NCI-H526 treated with DMSO at 0.1 percent for 48 hours (cell line): ENCODE results near the gene CYP21A2.
"Not testable (repeated sequence)": the region's sequence is repeated elsewhere in the genome, so short reads cannot be mapped to it uniquely, and the experiment has no call there.

Experiments
- DNase-seq: peaks from one replicate; lab custom pipeline; 2025; lab: John Stamatoyannopoulos, UW

The CYP21A2 gene

DNA sequence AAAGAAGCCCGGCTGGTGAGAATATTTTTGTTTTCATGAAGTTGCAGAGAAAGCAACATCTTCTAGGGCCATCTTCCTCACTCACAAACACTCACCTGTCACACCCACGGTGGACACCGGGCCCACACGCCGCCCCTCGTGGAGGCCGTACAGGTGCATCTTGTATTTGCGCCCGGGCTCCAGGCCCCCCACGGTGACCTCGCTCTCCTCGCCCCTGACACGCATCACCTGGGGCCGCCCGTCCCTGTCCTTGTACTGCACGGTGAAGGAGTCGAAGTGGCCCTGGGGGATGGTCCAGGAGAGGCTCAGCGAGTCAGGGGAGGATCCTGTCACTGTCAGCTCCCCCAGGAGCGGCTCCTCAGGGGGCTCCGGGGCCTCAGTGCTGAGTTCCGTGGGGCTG is 17.5 kb downstream of the CYP21A2 start:
- DNase-seq: not testable (repeated sequence)

DNA sequence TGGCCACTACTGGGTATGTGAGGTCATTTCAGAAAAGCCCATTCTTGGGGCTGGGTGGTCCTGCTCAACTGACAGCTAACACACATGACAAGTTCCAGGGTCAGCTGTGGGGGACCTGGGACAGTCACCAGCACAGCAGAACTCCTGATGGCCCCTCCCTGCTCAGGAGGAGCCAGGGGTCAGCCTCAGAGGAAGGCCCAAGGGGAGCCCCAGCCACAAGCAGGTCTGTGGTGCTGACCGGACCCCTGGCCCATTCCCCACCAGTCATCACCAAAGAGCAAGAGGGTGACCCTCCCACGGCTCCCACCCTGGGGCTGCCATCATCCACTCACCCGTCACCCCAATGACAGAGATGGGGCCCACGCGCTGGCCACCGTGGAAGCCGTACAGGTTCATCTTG is 18.0 kb downstream of the CYP21A2 start:
- no peak for DNase-seq

DNA sequence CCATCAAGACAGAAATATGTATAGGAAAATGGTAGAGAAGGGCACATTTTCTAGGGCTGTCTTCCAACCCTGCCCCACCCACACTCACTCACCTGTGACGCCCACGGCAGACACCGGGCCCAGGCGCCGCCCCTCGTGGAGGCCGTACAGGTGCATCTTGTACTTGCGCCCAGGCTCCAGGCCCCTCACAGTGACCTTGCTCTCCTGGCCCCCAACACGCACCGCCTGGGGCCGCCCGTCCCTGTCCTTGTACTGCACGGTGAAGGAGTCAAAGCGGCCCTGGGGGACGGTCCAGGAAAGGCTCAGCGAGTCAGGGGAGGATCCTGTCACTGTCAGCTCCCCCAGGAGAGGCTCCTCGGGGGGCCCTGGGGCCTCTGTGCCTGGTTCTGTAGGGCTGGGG is 19.8 kb downstream of the CYP21A2 start:
- no peak for DNase-seq

DNA sequence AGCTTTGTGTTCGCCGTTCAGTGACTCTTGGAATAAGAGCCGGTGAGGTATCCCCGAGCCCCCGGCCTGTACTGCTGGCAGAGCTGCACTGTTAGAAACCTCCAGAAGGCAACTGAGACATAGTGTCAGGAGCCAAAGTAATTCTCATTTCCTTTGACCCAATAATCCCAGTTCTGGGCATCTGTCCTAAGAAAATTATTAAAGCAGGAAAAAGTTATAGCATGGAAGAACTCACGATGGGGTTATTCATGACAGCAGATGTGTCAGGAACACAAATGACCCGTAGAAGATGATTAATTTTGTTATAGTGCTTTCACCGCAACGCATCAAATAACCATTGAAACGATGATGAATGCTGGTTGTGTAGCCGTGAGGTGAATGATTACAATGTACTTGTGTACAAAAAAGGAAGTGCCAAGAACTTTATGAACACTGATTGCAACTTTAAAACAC is 20.3 kb downstream of the CYP21A2 start:
- no peak for DNase-seq

DNA sequence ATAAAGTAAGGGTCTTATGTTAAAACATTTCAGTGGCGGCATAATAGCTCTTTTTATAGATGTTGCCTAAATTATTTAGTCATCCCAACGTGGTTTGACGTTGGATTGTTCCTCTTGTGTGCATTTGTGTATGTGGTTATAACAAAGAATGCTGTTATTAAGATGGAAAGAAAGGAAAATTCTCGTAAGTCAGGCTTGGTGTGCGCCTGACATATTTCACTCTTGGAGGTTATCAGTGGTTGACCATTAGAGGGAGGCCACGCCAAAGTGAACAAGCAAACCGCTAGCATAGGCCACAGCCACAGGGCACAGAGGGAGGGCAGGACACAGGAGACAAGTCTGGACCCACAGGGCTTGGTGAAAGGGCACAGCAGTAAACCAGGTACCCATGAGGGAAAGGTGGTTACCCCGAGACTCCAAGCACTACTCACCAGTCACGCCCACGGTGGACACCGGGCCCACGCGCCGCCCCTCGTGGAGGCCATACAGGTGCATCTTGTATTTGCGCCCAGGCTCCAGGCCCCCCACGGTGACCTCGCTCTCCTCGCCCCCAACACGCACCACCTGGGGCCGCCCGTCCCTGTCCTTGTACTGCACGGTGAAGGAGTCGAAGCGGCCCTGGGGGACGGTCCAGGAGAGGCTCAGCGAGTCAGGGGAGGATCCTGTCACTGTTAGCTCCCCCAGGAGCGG is 22.9 kb downstream of the CYP21A2 start:
- DNase-seq: no peak

DNA sequence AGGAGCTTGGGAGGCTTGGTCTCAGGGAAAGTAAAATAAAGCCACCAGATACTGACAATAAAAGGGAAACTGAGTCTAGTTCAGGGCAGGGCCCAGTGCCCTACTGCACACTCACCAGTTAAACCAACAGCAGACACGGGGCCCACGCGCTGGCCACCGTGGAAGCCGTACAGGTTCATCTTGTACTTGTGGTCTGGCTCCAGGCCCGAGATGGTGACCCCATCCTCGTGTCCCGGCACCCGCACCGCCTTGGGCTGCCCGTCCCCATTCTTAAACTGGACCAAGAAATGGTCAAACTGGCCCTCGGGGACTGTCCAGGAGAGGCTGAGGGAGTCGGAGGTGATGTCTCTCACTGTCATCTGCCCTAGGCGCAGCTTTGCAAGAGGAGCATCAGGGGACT is 26.5 kb downstream of the CYP21A2 start:
- no peak for DNase-seq

DNA sequence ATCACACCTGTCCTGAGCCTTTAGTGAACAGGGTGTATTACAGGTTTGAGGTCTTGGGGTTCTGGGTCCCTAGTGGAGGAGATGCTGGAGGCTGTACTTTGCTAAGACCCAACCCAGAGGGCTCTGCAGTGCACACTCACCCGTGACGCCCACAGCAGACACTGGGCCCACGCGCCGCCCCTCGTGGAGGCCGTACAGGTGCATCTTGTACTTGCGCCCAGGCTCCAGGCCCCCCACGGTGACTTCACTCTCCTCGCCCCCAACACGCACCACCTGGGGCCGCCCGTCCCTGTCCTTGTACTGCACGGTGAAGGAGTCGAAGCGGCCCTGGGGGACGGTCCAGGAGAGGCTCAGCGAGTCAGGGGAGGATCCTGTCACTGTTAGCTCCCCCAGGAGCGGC is 29.3 kb downstream of the CYP21A2 start:
- DNase-seq: not testable (repeated sequence)

DNA sequence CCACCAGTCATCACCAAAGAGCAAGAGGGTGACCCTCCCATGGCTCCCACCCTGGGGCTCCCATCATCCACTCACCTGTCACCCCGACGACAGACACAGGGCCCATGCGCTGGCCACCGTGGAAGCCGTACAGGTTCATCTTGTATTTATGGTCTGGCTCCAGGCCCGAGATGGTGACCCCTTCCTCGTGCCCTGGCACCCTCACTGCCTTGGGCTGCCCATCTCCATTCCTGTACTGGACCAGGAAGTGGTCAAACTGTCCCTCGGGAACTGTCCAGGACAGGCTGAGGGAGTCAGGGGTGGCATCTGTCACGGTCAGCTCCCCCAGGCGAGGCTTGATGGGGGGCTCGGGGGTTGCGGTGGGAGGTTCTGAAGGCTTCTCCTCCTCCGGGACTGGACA is 30.1 kb downstream of the CYP21A2 start:
- DNase-seq: not testable (repeated sequence)

DNA sequence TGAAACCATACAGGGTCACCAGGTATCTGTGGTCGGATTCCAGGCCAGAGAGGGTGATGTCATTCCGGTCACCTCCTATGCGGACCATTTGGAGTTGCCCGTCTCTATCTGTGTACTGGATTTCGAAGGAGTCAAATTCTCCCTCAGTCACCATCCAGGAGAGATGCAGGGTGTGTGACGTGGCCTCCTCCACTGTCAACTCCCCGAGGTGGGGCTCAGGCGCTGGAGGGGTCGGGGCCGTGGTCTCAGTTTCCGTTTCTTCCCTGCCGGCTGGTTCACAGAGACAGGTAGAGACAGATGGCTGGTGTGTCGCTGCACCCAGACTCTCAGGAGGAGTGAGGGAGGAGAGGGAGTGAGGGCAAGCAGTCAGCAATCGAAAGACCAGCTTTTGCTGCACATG is 30.7 kb downstream of the CYP21A2 start:
- no peak for DNase-seq

DNA sequence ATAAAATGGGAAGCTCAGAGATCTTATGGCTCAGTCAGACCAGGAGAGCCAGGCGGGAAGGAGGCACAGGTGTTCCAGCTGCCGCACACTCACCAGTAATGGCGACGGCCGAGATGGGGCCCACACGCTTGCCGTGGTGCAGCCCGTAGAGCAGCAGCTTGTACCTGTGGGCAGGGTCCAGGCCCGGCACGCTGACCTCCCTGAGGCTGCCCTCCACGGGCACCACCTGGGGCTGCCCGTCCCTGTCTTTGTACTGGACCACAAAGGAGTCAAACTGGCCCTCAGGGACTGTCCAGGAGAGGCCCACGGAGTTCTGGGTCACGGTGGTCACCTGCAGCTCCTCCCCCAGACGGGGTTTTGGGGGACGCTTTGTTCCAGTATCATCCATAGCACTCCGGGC is 31.2 kb downstream of the CYP21A2 start:
- no peak for DNase-seq

DNA sequence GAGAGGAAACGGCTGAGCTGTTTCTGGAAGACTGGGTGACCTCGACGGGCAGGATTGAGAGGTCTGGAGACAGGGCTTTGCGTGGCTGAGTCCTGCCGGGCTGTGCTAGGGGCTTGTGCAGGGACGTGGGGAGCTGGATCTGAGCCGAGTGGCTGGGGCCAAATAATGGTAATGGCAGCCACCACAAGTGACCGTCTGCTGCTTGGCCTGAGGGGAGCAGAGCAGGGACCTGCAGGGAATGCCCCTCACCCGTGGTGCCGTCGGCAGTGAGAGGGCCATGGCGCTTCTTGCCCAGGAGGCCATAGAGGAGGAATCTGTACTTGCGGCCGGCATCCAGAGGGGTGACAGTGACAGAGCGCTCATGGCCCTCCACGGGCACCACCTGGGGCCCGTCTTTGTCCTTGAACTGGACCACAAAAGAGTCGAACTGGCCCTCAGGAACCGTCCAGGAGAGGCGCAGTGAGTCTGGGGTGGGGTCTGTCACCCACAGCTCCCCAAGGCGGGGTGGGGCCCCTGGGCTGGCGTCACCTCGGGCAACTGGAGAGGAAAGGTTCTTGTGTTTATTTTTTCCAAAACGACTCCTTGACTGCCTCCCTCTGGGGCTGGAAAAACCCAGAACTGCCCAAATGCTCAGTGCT is 31.8 kb downstream of the CYP21A2 start:
- DNase-seq: no peak

DNA sequence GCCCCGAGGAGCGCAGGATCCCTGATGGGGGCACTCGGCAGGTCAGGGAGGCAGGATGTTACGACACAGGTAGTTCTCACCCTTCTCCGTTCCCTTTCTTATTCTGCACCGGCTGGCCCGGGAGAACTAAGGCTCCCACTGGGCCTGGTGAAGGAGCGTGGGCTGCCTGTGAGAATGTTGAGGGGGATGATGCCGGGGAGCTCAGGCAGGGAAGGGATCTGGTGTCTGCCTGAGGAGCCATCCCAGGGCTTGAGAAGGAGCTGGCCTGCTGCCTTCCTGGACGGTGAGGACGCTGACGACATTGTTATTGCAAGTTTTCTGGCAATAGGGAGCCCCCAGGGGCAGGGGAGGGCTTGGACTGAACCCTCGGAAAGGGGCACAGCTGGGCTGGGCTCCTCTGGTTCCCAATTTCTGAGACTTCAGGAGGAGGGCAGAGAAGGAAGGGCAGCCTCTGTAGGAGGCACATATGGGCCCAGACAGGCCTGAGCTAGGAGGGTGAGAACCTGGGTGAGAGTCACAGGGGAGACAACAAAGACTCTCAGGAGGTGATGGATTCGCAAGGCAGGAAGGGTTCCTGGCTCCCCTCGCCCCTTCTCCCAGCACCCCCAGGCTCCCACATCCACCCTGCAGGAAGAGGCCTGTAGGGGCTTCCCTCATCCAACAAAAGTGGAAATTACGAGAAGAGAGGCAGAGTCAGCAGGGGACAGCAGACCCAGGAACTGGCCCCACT is 32.8 kb downstream of the CYP21A2 start:
- no peak for DNase-seq

DNA sequence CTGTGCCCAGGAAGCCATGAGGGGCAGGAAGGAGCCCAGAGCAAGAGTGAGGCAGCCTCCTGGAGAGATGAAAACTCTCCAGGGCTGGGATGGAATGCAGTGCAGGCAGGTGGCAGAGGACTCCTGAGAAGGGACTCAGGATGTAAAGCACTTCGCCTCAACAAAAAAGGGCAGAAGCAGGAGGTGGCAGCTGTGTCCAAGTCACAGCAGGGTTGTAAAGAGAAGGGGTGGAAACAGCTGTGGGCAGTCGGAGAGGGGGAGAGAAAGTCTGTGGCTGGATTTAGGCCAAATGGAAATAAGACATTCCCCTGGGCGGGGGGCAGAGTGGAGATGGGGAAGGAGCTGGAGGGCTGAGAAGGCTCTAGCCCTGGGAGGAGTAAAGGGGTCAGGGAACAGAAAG is 34.9 kb downstream of the CYP21A2 start:
- no peak for DNase-seq

DNA sequence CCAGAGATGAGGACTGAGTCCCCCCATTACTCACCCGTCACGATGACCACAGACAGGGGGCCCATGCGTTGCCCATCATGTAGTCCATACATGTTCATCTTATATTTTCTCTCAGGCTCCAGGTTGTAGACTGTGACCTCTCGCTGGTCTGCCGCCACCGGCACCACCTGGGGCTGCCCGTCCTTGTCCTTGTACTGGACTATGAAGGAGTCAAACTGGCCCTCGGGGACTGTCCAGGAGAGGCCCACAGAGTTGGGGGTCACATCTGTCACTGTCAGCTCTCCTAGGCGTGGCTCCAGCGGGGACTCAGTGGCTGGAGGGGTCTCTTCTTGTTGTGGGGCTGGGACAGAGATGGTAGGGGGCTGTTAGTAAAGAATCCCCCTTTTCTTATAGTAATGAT is 35.4 kb downstream of the CYP21A2 start:
- DNase-seq: no peak

DNA sequence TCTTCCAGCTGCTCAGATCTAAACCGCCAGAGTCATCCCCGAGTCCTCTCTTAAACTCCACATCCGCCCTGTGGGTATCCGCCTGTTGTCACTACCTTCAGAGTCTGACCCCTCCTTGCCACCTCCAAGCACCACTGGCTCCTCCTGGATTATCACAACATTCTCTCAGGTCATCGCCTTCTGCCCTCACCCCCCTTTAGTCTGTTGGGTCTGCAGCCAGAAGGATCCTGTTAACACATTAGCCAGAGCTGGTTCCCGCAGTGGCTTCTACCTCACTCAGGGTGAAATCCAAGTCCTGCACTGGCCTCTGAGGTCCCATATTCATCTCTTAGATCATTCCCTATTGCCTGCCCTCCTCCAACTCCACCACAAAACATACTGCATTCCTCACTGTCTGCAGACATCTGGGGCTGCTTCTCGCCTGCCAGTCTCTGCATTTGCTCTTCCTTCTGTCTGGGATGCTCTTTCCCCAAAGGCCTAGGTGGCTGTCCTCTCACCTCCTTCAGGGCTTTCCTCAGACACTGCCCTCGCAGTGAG is 36.8 kb downstream of the CYP21A2 start:
- DNase-seq: no peak

DNA sequence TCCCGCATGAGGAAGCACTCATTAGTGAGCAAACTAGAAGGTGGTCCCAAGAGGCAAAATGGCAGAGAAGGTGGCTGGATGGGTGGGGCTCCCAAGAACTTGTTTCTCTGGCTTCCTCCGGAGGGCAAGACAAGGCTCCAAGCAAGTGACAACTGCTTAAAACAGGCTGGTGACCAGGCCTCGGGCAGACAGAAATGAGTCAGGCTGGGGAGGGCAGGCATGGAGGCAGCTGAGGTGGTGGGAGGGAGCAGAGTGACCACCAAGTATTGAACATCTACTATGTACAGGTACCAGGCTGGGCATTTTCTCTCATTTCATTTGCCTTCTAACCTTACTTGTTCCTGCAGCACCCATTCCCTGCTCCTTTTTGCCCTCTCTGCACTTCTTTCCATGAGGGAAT is 37.6 kb downstream of the CYP21A2 start:
- DNase-seq: no peak

DNA sequence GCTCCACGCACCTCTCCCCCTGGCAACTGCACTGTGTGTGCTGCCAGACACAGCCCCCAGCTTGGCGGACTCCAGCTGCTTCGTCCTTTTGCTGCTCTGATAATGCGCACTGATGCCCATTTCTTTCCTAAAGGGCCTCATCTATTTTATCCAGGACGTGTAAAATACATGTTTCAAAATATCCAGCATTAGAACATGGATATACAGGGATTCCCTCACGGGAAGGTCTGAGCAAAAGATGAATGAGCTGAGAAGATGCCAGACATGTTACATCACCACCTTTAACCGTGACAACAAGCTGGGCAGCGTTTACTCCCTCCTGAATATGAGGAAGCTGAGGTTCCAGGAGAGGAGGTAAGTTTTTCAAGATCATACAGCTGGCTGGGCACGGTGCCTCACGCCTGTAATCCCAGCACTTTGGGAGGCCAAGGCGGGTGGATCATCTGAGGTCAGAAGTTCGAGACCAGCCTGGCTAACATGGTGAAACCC is 38.1 kb downstream of the CYP21A2 start:
- no peak for DNase-seq

DNA sequence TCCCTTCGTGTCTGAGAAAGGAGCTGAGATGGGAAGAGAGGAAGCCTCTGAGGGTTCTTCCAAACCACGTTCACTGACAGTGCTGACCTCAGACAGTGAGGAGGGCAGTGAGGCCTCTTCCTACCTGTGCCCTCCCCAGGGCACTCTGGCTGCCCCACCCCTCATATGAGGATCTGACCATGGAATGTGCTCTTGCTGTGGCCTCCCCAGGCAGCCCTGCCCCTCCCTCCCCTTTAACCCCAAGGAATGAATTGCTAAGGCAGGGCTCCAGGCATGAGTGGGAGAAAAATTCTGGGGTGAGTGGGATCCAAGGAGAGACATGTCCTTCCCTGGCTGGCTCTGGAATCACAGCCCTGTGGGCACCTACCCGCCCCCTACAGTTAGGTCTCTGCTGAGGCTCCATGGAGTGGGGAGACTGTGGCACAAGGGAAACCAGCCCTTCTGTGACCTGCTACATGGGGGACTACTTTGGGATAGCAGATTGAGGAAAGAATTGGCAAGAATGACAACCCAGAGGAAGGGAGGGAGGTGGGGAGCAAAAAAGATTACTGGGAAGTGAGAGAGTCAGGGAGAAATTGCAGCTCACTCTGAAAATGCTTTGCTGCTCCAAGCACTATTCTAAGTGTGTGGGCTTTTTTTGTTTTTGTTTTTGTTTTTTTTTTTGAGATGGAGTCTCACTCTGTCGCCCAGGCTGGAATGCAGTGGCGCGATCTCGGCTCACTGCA is 41.5 kb downstream of the CYP21A2 start:
- no peak for DNase-seq

DNA sequence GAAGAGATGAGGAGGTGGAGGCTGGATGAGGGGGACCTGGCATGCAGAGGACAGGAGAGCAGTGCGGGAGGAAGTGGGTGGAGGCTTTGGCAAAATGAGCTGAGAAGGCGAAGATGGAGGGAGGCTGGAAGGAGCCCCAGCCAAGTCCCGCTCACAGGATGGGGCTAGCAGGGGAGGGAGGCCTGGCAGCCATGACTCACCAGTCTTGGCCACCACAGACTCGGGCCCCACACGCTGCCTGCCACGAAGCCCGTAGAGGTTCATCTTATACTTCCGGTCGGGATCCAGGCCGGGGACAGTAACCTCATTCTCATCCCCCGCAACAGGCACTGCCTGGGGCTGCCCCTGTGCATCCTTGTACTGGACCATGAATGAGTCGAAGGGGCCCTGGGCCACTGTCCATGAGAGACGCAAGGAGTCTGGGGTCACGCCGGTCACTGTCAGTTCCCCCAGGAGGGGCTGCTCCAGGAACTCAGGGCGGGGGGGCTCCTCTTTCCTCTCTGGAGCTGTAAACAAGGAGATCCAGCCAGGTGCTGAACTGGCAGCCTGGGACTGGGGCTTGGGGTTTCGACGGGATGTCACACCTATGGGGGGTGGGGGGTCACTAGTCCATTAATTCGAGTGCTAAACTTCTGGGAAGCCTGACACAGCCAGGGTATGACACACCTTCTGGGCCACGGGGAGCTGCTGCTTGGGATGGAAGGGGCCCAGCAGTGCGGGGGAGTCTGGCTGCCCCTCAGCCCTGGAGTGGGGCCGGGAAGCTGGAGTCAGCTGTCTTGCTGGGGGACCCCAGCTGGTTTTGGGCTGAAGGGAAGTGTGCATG is 43.2 kb downstream of the CYP21A2 start:
- DNase-seq: no peak

DNA sequence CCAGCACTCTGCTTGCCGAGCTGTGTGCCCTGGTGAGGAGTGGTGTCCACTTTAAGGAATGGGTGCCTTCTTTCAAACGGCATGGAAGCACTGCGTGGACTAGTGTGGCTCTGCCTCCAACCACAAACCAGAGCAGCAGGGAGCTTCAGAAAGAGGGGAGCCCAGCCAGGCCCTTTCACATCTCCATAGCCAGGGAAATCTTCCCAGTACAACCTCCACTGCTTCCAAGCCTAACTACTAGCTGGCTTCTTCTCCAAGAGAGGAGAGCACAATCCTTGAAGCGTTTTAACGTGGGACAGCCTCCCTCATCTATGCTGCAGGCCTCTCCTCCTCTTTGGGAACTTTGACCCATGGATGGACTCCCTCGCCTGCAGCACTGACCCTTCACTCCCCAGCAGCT is 44.3 kb downstream of the CYP21A2 start:
- no peak for DNase-seq

DNA sequence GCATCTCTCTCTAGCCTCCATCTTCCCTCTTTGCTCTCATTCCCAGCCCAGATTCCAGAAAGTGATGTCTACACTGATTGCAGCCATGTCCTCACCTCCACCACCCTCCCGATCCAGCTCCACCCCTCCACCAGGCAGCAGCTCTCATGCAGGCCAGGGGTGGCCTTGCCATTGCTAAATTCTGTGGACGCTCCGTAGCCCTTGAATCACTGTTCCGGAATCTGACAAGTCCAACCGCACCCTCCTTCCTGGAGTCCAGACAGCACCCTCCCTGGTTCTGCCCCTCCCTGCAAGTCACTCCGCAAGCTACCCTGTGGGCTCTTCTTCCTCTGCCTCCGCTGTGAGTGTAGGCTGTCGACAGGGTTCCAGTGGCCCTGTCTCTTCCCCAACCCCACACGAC is 44.7 kb downstream of the CYP21A2 start:
- no peak for DNase-seq
